H1 (cell line): Measurements from ENCODE around the gene GPR35. TPM values are rescaled to one million over a fixed set of nuclear protein-coding genes. Genes with fewer than 3 reads are reported as not detected.

ENCODE experiments used
- CTCF ChIA-PET: fragments of 300-600 bp; sonication (Branson Sonifier 250); formaldehyde crosslinking; loops from one replicate; lab custom pipeline; 2021; ENCODE audit not compliant: partially characterized antibody; lab: Charles Lee
- POLR2A ChIA-PET: fragments of 300-600 bp; sonication (Branson Sonifier 250); formaldehyde crosslinking; loops from one replicate; lab custom pipeline; 2021; ENCODE audit warnings: inconsistent platforms; ENCODE audit not compliant: partially characterized antibody; lab: Charles Lee
- DNase-seq, 2 experiments: peaks; one replicate each; pipeline versions ENCODE4 v3.0.0 to v3.0.0-alpha.2; 2010 to 2022; ENCODE audit warnings: low spot score in 2 of 2, low read depth in 1 of 2, mixed read lengths in 1 of 2
- FAIRE-seq: peaks from 2 replicates; lab custom pipeline; 2011; peaks lifted over from hg19 to GRCh38; lab: Jason Lieb, UNC
- H2AFZ ChIP-seq: 2 replicates; pipeline ENCODE4 v1.8.1; 2012; ENCODE audit warnings: low read length, inconsistent platforms
- H2AK5ac ChIP-seq: 2 replicates; pipeline ENCODE4 v1.6.1; 2013; ENCODE audit warnings: low read depth, low read length
- H2BK120ac ChIP-seq: replicated peaks from 2 replicates; pipeline ENCODE3; 2013; ENCODE audit warnings: low read depth, low read length, inconsistent platforms
- H2BK12ac ChIP-seq: 2 replicates; pipeline ENCODE4 v1.6.1; 2013; ENCODE audit warnings: low read depth, low read length
- H2BK15ac ChIP-seq: 2 replicates; pipeline ENCODE4 v1.6.1; 2013; ENCODE audit warnings: low read length
- H2BK20ac ChIP-seq: 2 replicates; pipeline ENCODE4 v1.6.1; 2013; ENCODE audit warnings: low read length
- H2BK5ac ChIP-seq: 2 replicates; pipeline ENCODE4 v1.6.1; 2013; ENCODE audit warnings: low read depth, low read length
- H3K14ac ChIP-seq: 2 replicates; pipeline ENCODE4 v1.6.1; 2013; ENCODE audit warnings: inconsistent platforms; ENCODE audit not compliant: insufficient read length
- H3K18ac ChIP-seq: 2 replicates; pipeline ENCODE4 v1.6.1; 2013; ENCODE audit warnings: low read length; ENCODE audit errors: extremely low read depth
- H3K23ac ChIP-seq: 2 replicates; pipeline ENCODE4 v1.6.1; 2013; ENCODE audit warnings: inconsistent platforms; ENCODE audit not compliant: insufficient read length
- H3K23me2 ChIP-seq: 2 replicates; pipeline ENCODE4 v1.6.1; 2013; ENCODE audit warnings: low read depth, low read length
- H3K27ac ChIP-seq: 2 replicates; pipeline ENCODE4 v1.6.1; 2011; ENCODE audit warnings: low read depth, low read length, inconsistent platforms
- H3K27me3 ChIP-seq, 4 experiments: replicated peaks in 1 of 4; 1 replicate in 1 of 4; 2 replicates in 3 of 4; pipeline versions ENCODE4 v1.6.1 to v1.8.1; 2011 to 2013; ENCODE audit warnings: low read length in 3 of 4, mild to moderate bottlenecking in 3 of 4, inconsistent platforms in 2 of 4, mixed read lengths in 2 of 4, moderate library complexity in 1 of 4; ENCODE audit not compliant: control insufficient read depth in 3 of 4, insufficient read depth in 3 of 4; ENCODE audit errors: extremely low read depth in 1 of 4
- H3K36me3 ChIP-seq, 4 experiments: 2 replicates each; pipeline versions ENCODE4 v1.6.1 to v1.8.1; 2011 to 2013; ENCODE audit warnings: mild to moderate bottlenecking in 4 of 4, low read length in 3 of 4, moderate library complexity in 2 of 4, control low read depth in 1 of 4, inconsistent platforms in 1 of 4; ENCODE audit not compliant: insufficient read depth in 4 of 4, control insufficient read depth in 2 of 4
- H3K4ac ChIP-seq: replicated peaks from 2 replicates; pipeline ENCODE3; 2013; ENCODE audit warnings: low read length, low read depth, mixed read lengths, inconsistent platforms; ENCODE audit not compliant: insufficient read length
- H3K4me1 ChIP-seq, 4 experiments: replicated peaks in 1 of 4; 1 replicate in 1 of 4; 2 replicates in 3 of 4; pipeline versions ENCODE4 v1.6.1 to v1.8.1; 2011 to 2013; ENCODE audit warnings: low read length in 3 of 4, inconsistent platforms in 2 of 4, mixed read lengths in 1 of 4; ENCODE audit not compliant: insufficient read depth in 4 of 4, control insufficient read depth in 3 of 4
- H3K4me2 ChIP-seq, 2 experiments: 2 replicates each; pipeline versions ENCODE4 v1.6.1 to v1.8.1; 2011 to 2013; ENCODE audit warnings: low read depth in 2 of 2, low read length in 2 of 2, control low read depth in 1 of 2, inconsistent platforms in 1 of 2, mild to moderate bottlenecking in 1 of 2; ENCODE audit not compliant: insufficient read depth in 1 of 2
- H3K4me3 ChIP-seq, 4 experiments: fragments of 200-600, 300-600 bp in 1 of 4; sonication (generic), shearing (Covaris generic), sonication (Bioruptor Twin) in 1 of 4; 2 replicates each; pipeline versions ENCODE4 v1.5.1 to v1.8.1; 2011 to 2016; ENCODE audit warnings: low read length in 4 of 4, low read depth in 3 of 4, control low read depth in 2 of 4, inconsistent platforms in 2 of 4, mild to moderate bottlenecking in 2 of 4, mixed read lengths in 1 of 4, moderate library complexity in 1 of 4; ENCODE audit not compliant: insufficient read depth in 2 of 4; ENCODE audit errors: extremely low read depth in 1 of 4
- H3K56ac ChIP-seq: replicated peaks from 2 replicates; pipeline ENCODE3; 2013; ENCODE audit warnings: low read depth, mild to moderate bottlenecking, mixed read lengths, low read length, inconsistent platforms; ENCODE audit not compliant: insufficient read length
- H3K79me1 ChIP-seq: 2 replicates; pipeline ENCODE4 v1.6.1; 2013; ENCODE audit warnings: low read depth, low read length, control low read depth
- H3K79me2 ChIP-seq, 2 experiments: 2 replicates each; pipeline versions ENCODE4 v1.6.1 to v1.8.1; 2012 to 2013; ENCODE audit warnings: low read length in 2 of 2, mild to moderate bottlenecking in 2 of 2, inconsistent platforms in 1 of 2; ENCODE audit not compliant: insufficient read depth in 2 of 2, control insufficient read depth in 1 of 2
- H3K9ac ChIP-seq, 4 experiments: replicated peaks in 1 of 4; 1 replicate in 1 of 4; 2 replicates in 3 of 4; pipeline versions ENCODE4 v1.6.1 to v1.8.1; 2011 to 2013; ENCODE audit warnings: low read depth in 3 of 4, low read length in 3 of 4, control low read depth in 2 of 4, mild to moderate bottlenecking in 2 of 4, moderate library complexity in 2 of 4, inconsistent platforms in 1 of 4; ENCODE audit errors: extremely low read depth in 1 of 4
- H3K9me3 ChIP-seq, 2 experiments: 2 replicates each; pipeline versions ENCODE4 v1.6.1 to v1.8.1; 2012 to 2013; ENCODE audit warnings: mild to moderate bottlenecking in 2 of 2, moderate library complexity in 2 of 2, control low read depth in 1 of 2, inconsistent platforms in 1 of 2, low read depth in 1 of 2, low read length in 1 of 2, mixed read lengths in 1 of 2; ENCODE audit not compliant: insufficient read depth in 2 of 2
- H4K20me1 ChIP-seq, 2 experiments: replicated peaks in 1 of 2; 2 replicates each; pipeline versions ENCODE3 to v1.8.1; 2011 to 2013; ENCODE audit warnings: inconsistent platforms in 2 of 2, low read length in 2 of 2, mild to moderate bottlenecking in 1 of 2; ENCODE audit not compliant: insufficient read depth in 2 of 2, control insufficient read depth in 1 of 2
- H4K5ac ChIP-seq: 2 replicates; pipeline ENCODE4 v1.6.1; 2013; ENCODE audit warnings: low read length, low read depth, mixed read lengths, inconsistent platforms; ENCODE audit not compliant: insufficient read length
- H4K8ac ChIP-seq: 2 replicates; pipeline ENCODE4 v1.8.0; 2013; ENCODE audit warnings: mild to moderate bottlenecking, moderate library complexity, low read length, inconsistent platforms; ENCODE audit not compliant: insufficient read depth; ENCODE audit errors: extremely low read depth
- H4K91ac ChIP-seq: replicated peaks from 2 replicates; pipeline ENCODE3; 2013; ENCODE audit warnings: low read length, mixed read lengths, inconsistent platforms; ENCODE audit not compliant: insufficient read length
- CREB1 ChIP-seq: IDR thresholded peaks from 2 replicates; pipeline ENCODE4 v1.6.1; 2012; ENCODE audit warnings: inconsistent platforms
- CTBP2 ChIP-seq: IDR thresholded peaks from 2 replicates; pipeline ENCODE4 v1.7.0; 2011; ENCODE audit warnings: borderline replicate concordance, mild to moderate bottlenecking, moderate library complexity, mixed read lengths, low read length; ENCODE audit not compliant: insufficient read depth, insufficient read length
- GABPA ChIP-seq: IDR thresholded peaks from 2 replicates; pipeline ENCODE4 v1.6.1; 2011; ENCODE audit warnings: mild to moderate bottlenecking, low read length, moderate library complexity, borderline replicate concordance; ENCODE audit not compliant: insufficient read depth
- HDAC6 ChIP-seq: IDR thresholded peaks from one replicate; pipeline ENCODE4 v1.7.1; 2012; ENCODE audit warnings: low read depth, mild to moderate bottlenecking, inconsistent platforms, low read length, moderate library complexity
- JUN ChIP-seq: IDR thresholded peaks from 2 replicates; pipeline ENCODE4 v1.6.1; 2011; ENCODE audit warnings: low read depth, mild to moderate bottlenecking, improper control_type of control experiment, low read length
- JUND ChIP-seq: IDR thresholded peaks from 2 replicates; pipeline ENCODE4 v1.6.1; 2011; ENCODE audit warnings: mild to moderate bottlenecking, improper control_type of control experiment, low read length
- NRF1 ChIP-seq: IDR thresholded peaks from 2 replicates; pipeline ENCODE4 v1.6.1; 2011; ENCODE audit warnings: mild to moderate bottlenecking, low read depth, low read length, improper control_type of control experiment
- RNF2 ChIP-seq: fragments of 200-900, 300-1000 bp; sonication (generic); IDR thresholded peaks from 2 replicates; pipeline ENCODE4 v1.7.1; 2016; ENCODE audit warnings: borderline replicate concordance, low read depth, mild to moderate bottlenecking, antibody characterized with exemption, low read length; ENCODE audit not compliant: poor library complexity, severe bottlenecking; ENCODE audit errors: missing control alignments
- SIRT6 ChIP-seq: IDR thresholded peaks from one replicate; pipeline ENCODE4 v1.7.1; 2012; ENCODE audit warnings: low read length, inconsistent platforms
- SRF ChIP-seq: IDR thresholded peaks from 2 replicates; pipeline ENCODE4 v1.6.1; 2011; ENCODE audit warnings: mild to moderate bottlenecking, low read depth, low read length, moderate library complexity
- TBP ChIP-seq: IDR thresholded peaks from 2 replicates; pipeline ENCODE4 v1.6.1; 2011; ENCODE audit warnings: low read depth, low read length, improper control_type of control experiment
- TCF12 ChIP-seq: IDR thresholded peaks from 2 replicates; pipeline ENCODE4 v1.6.1; 2011; ENCODE audit warnings: low read depth, mild to moderate bottlenecking, low read length
- TEAD4 ChIP-seq: IDR thresholded peaks from 2 replicates; pipeline ENCODE4 v1.6.1; 2012; ENCODE audit warnings: low read depth, low read length, inconsistent platforms, mixed read lengths
- WGBS, 2 experiments: shearing (Covaris generic) in 1 of 2; methylation state at CpG; one replicate each; pipeline versions ENCODE4 v1.1.6 to v1.1.7; 2013 to 2015; ENCODE audit warnings: low lambda C conversion rate in 2 of 2, mixed read lengths in 2 of 2, inconsistent platforms in 1 of 2, low coverage in 1 of 2, missing lambda C conversion rate in 1 of 2; ENCODE audit not compliant: insufficient replicate concordance in 2 of 2, insufficient coverage in 1 of 2, insufficient read length in 1 of 2; ENCODE audit errors: extremely low coverage in 1 of 2, missing lambda C conversion rate in 1 of 2; 5-methylcytosine and 5-hydroxymethylcytosine counted together
- polyA plus RNA-seq, 7 experiments: library from polyadenylated mRNA; depleted of rRNA in 3 of 7; stranded (reverse) in 5 of 7; unstranded in 2 of 7; fragments of >200 nt in 5 of 7; fragments of 200-250 nt in 2 of 7; gene quantifications; 1 replicate in 5 of 7; 2 replicates in 1 of 7; 4 replicates in 1 of 7; pipeline versions ENCODE4 v1.2.1 to v1.2.3, GENCODE V29; 2011 to 2013; ENCODE audit warnings: missing spikeins in 2 of 7, mixed read lengths in 2 of 7
- total RNA-seq: library from RNA; stranded (reverse); fragmentation: NEBNext Ultra II Directional; extraction: Animal tissue kit (Norgen Biotek cat#: 25700); gene quantifications from 2 replicates; pipeline ENCODE4 v1.2.1, GENCODE V29; 2021
- TF ChIP-seq, protein P1 (sequence below): IDR thresholded peaks from 2 replicates; pipeline ENCODE4 v1.6.1; 2012; ENCODE audit warnings: low read length, inconsistent platforms

Gene GPR35
- total and polyA plus RNA-seq, 2 of the 8 experiments (the other 6 are each of a cell fraction or from before 2014, with no cell fraction given): 0.47 TPM; not detected in 1

DNA sequence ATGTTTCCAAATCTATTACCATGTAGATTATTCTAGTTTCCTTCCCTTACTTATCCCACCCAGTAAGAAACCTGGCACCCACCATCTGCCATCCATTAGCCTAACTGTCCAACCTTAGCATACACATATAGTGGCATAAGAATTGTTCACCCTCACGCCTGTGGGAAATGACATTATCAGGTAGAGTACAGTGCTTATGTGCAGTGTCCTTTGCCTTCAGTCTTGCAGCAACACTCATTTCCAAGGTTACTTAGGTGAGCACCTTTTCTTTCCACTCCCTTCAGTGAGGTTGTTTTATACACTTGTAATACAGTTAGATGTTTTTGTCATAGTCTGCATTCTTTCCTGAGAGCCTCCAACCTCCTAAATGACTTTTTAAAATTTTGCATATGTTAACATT lies 39.3 kb downstream of the GPR35 start:
- POLR2A ChIA-PET: no interaction called here
- 83% methylated on average over 1 of the region's 1 CpG; no CpG with 5 or more reads in 1 of the 2 experiments for WGBS, 2 experiments
- no peak for FAIRE-seq
- no peak for TF ChIP-seq TEAD4
- TF ChIP-seq RNF2: no peak
- no peak for TF ChIP-seq SIRT6
- no peak for TF ChIP-seq GABPA
- no peak for TF ChIP-seq HDAC6
- TF ChIP-seq TCF12: no peak
- no peak for TF ChIP-seq SRF
- TF ChIP-seq NRF1: no peak
- TF ChIP-seq JUND: no peak
- no peak for TF ChIP-seq CREB1
- TF ChIP-seq, protein P1, sequence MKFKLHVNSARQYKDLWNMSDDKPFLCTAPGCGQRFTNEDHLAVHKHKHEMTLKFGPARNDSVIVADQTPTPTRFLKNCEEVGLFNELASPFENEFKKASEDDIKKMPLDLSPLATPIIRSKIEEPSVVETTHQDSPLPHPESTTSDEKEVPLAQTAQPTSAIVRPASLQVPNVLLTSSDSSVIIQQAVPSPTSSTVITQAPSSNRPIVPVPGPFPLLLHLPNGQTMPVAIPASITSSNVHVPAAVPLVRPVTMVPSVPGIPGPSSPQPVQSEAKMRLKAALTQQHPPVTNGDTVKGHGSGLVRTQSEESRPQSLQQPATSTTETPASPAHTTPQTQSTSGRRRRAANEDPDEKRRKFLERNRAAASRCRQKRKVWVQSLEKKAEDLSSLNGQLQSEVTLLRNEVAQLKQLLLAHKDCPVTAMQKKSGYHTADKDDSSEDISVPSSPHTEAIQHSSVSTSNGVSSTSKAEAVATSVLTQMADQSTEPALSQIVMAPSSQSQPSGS: no peak
- TF ChIP-seq CTBP2: no peak
- TF ChIP-seq TBP: no peak
- TF ChIP-seq JUN: no peak

More for the DNA sequence above, 39.3 kb downstream of the GPR35 start:
- H3K4ac ChIP-seq: no peak overlapping the region
- H3K27me3 ChIP-seq: peaks cover 0 to 1% (median 0%) of the 10 kb centered on the region in 4 experiments; a peak in 1 of 7 replicates
- no peak overlapping the region for H2BK15ac ChIP-seq
- no peaks in the 10 kb centered on the region for H3K79me2 ChIP-seq
- no peak overlapping the region for H3K23ac ChIP-seq
- no peak overlapping the region for H2AFZ ChIP-seq
- no peak overlapping the region for H3K9ac ChIP-seq
- H3K36me3 ChIP-seq: no peaks in the 10 kb centered on the region
- CTCF ChIA-PET: no interaction called here
- H3K23me2 ChIP-seq: no peaks in the 10 kb centered on the region
- no peak overlapping the region for H3K27ac ChIP-seq
- no peak overlapping the region for H3K4me3 ChIP-seq
- no peaks in the 10 kb centered on the region for H3K79me1 ChIP-seq
- H2BK20ac ChIP-seq: no peak overlapping the region
- no peak overlapping the region for H3K14ac ChIP-seq
- no peak overlapping the region for H2BK120ac ChIP-seq
- DNase-seq: no peak
- no peak overlapping the region for H4K8ac ChIP-seq
- H4K91ac ChIP-seq: no peak overlapping the region
- no peak overlapping the region for H4K5ac ChIP-seq
- H3K56ac ChIP-seq: no peak overlapping the region
- no peaks in the 10 kb centered on the region for H4K20me1 ChIP-seq
- no peak overlapping the region for H2BK5ac ChIP-seq
- H3K4me2 ChIP-seq: no peak overlapping the region
- H3K9me3 ChIP-seq: no peaks in the 10 kb centered on the region; a peak in 1 of 4 replicates
- no peak overlapping the region for H2BK12ac ChIP-seq
- no peak overlapping the region for H3K18ac ChIP-seq
- no peak overlapping the region for H2AK5ac ChIP-seq
- no peaks in the 10 kb centered on the region for H3K4me1 ChIP-seq
